Endothelial cell of umbilical vein (primary cell): ENCODE measurements around the gene MAP3K10.

Experiments
- CTCF ChIP-seq, 2 donors: IDR thresholded peaks; 1 replicate in 1 of 2; 2 replicates in 1 of 2; pipeline ENCODE4 v1.5.1; 2011; ENCODE audit warnings: low read length in 2 of 2, mild to moderate bottlenecking in 2 of 2, moderate library complexity in 2 of 2, control low read depth in 1 of 2, inconsistent platforms in 1 of 2, low read depth in 1 of 2; ENCODE audit not compliant: insufficient read depth in 1 of 2; ENCODE audit errors: extremely low read depth in 1 of 2
- EZH2 ChIP-seq: IDR thresholded peaks from 2 replicates; pipeline ENCODE4 v1.6.1; 2012; ENCODE audit warnings: borderline replicate concordance, low read depth, mild to moderate bottlenecking, moderate library complexity, low read length, inconsistent platforms; ENCODE audit not compliant: severe bottlenecking
- GATA2 ChIP-seq: IDR thresholded peaks from 2 replicates; pipeline ENCODE4 v1.7.0; 2011; ENCODE audit warnings: low read depth, mild to moderate bottlenecking, moderate library complexity, mixed read lengths, low read length; ENCODE audit not compliant: insufficient read length, insufficient read depth
- JUN ChIP-seq: IDR thresholded peaks from 2 replicates; pipeline ENCODE4 v1.6.1; 2011; ENCODE audit warnings: borderline replicate concordance, low read depth; ENCODE audit not compliant: insufficient read length, insufficient read depth
- MYC ChIP-seq: IDR thresholded peaks from one replicate; pipeline ENCODE4 v1.6.1; 2011; ENCODE audit warnings: mild to moderate bottlenecking, low read depth, low read length
- POLR2A ChIP-seq: IDR thresholded peaks from 2 replicates; pipeline ENCODE4 v1.6.1; 2012; ENCODE audit warnings: low read depth, mild to moderate bottlenecking, control low read depth, low read length
- POLR2AphosphoS5 ChIP-seq: IDR thresholded peaks from 2 replicates; pipeline ENCODE4 v1.6.1; 2012; ENCODE audit warnings: low read depth, mild to moderate bottlenecking, control low read depth, low read length, moderate library complexity; ENCODE audit not compliant: insufficient read depth
- TF ChIP-seq, protein P1 (sequence below): IDR thresholded peaks from 2 replicates; pipeline ENCODE4 v1.6.1; 2011; ENCODE audit not compliant: insufficient read depth, insufficient read length

DNA sequence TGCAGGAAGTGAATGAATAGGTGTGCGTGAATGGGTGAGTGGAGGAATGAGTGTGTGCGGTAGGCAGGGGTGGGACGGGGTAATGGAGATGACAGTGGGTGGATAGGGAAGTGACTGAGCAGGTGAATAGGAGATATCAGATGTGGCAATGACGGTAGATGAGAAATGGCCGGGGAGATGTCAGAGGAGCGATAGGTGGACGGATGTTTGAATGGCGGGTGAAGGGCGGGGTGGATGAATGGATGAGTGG lies 25.5 kb downstream of the MAP3K10 start:
- TF ChIP-seq CTCF (IDR thresholded peaks at IDR 0.05; ENCODE audit: extremely low read depth in 1 of 2, insufficient read depth in 1 of 2, low read depth in 1 of 2, low read length in 2 of 2) (no peak), GATA2 (no peak), POLR2A (no peak), JUN (no peak), EZH2 (no peak), POLR2AphosphoS5 (no peak), MYC (no peak)
- TF ChIP-seq, protein P1, sequence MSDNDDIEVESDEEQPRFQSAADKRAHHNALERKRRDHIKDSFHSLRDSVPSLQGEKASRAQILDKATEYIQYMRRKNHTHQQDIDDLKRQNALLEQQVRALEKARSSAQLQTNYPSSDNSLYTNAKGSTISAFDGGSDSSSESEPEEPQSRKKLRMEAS, result no peak
